GM12892 (cell line): ENCODE results near the gene CADM1.

Source experiments
- POLR2A ChIP-seq: IDR thresholded peaks from 2 replicates; pipeline ENCODE4 v1.6.1; 2011; ENCODE audit warnings: low read depth, low read length, control low read depth
- POLR2AphosphoS5 ChIP-seq: IDR thresholded peaks from 2 replicates; pipeline ENCODE4 v1.6.1; 2011; ENCODE audit warnings: low read depth, low read length, control low read depth

- TF ChIP-seq POLR2A (no peak), POLR2AphosphoS5 (no peak)
Measured at GRCh38 chr11:115147243-115147807, 356.9 kb downstream of the CADM1 start.
